Myocyte (in vitro differentiated cells): Measurements from ENCODE around the gene CD44. TPM values are rescaled to one million over a fixed set of nuclear protein-coding genes. Genes with fewer than 3 reads are reported as not detected.

Experiments used
- DNase-seq: peaks from one replicate; pipeline ENCODE4 v3.0.0-alpha.2; 2012; ENCODE audit warnings: low read depth
- total RNA-seq: library from RNA; depleted of rRNA; stranded (reverse); fragments of >200 nt; gene quantifications from 2 replicates; pipeline ENCODE4 v1.2.3, GENCODE V29; 2014

Gene CD44
- total RNA-seq, 1 donor from 2014 or later: 95.4 TPM

DNA sequence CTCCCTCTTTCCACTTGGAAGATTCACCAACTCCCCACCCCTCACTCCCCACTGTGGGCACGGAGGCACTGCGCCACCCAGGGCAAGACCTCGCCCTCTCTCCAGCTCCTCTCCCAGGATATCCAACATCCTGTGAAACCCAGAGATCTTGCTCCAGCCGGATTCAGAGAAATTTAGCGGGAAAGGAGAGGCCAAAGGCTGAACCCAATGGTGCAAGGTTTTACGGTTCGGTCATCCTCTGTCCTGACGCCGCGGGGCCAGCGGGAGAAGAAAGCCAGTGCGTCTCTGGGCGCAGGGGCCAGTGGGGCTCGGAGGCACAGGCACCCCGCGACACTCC is 397 bp upstream of the CD44 start:
- no peak for DNase-seq

DNA sequence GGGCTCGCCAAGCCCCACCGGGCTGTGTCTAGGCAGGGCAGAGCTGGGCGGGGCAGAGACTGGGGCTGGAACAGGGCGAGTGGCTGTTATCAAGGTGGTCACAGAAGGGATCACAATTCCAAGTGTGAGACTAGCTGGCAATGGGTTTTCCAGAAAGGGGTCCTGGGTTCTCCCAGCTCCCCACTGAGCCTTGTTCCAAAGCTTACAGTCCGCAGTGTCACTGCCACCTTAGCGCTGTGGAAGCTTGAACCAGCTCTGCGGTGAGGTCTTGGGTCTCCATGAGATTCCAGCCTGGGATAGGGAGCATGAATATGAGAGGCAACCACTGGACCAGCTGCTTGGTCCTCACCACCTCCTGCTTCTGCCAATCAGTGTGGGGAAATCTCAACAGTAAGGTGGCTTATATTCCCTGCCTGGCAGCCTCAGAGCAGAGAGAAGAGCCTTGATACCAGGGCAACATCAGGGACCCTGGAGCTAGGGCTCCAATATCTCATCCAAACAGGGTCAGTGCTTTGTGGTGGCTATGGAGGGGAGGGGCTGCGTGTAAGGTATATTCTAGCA is 831 bp downstream of the CD44 start:
- peak; percentile 97 for DNase-seq

DNA sequence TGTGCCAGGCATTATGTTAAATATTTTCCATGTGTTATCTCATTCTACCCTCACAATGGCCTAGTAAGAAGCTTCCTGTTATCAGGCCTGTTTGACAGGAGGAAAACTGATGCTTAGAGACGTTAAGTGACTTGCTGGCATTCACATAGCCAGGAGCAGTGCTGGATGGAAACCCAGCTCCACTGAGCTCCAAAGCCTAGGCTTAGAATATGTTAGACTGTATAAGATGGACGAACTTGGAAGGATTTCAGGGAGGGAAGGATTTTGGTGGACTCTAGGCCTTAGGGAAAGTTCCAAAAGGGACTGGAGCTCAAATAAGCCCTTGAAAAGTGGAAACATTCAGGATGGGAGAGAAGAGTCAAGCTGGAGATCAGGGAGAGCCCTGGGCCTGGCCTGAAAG is 2.1 kb downstream of the CD44 start:
- no peak for DNase-seq

DNA sequence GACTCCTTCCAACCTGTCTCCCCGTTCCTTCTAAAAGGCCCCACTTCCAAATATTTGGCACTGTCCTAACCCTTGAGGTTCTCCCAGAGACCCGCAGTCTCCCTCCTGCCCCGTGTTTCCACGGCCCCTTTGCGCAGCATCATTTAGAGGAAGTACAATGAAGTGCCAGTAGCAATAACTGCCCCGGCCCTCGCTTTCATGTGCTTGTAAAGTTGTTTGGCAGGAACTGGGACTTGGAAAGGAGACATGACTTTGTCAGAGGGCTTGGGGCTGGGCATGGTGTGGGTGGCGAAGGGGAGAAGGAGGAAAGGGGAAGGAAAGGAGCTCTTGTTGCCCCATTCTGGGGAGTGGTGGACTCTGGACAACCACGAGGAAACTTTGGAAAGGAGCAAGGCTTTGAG is 2.6 kb downstream of the CD44 start:
- no peak for DNase-seq

DNA sequence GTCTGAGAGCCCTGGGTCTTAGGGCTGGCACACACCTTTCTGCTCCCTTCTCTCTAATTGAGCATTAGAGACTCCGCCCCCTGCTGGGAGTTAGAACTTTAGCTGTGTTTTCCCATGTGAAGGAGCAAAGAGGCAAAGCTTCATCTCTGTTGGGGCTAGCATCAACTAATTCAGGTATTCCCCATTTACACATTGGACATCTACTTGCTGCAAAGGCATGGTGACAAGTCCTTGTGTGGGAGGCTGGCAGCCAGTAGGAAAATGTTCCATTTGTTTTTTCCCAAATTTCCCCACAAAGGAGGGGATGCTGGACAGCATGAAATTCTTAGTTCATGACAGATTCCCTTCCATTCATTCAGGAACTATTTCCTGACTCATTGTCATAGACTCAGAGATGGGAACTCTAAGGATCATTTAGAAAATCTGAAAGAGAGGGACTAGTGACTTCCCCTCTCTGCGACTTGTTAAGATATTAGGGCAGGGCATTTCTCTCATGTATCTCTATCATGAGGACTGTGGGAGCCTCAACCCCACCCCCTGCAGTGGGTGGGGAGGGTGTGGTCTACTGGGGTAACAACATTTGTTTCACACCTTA is 3.6 kb downstream of the CD44 start:
- DNase-seq: peak; percentile 49

DNA sequence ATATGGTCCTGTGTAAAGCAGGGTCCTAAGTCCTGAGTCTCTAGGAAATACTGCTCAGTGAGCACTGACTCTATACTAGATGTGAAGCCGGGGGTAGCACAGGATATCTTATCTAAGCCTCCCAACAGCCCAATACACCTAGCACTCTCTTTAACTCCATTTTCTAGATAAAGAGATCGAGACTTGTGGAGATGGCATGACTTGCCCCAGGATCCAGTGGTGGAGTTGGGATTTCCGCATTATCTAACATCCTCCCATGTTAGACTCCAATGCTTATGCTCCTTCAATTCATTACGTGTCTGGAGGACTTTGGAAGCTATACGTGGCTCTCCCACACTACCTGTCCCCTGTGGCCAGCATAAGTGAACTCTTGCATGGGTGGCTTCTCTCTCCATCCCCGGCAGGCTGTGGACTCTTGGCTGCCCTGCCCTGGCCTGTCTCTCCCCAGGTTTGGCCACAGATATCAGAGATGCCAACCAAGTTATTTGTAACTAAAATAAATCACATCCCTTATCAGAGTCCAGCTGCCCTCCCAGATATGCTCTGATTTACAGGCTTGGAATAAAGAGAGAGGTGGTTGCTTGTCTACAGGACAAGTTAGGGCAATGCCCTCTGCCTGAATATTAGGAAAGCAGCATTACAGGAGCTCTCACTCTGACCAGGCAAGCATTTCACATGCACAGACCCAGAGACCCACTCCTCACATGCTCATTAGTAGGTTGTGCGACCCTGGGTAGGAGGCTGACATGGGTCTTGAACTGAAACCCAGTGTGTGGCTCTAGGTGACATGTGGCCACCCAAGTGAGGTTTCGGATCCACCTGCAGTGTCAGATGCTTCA is 4.5 kb downstream of the CD44 start:
- no peak for DNase-seq

DNA sequence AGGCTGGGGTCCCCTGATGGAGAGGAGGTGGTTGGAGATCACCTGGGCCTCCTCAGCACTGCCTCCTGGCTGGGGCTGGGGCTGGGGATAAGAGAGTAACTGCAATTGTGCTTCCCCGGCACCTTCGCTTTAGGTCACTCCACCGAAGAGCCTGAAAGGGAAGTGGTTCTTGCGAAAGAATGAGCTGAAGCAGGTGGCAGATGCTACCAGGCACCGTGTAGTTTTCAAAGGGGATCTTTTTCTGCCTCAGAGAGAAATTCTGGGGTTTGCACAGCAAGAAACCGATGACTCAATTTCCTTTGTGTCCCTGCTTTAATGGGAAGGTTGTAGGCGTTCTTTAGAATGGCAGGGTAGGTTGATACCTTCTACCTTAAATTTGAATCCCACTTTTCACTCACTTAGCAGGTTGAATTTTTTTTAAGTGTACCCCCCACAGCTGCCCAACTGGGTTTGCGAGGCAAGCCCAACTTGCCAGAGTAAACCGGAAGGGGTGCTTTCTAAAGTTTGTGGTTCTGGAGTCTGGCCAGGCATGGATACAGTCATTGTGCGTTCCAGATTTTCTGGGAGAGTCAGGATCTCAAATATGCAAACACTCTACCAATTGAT is 5.3 kb downstream of the CD44 start:
- DNase-seq: peak; percentile 81

DNA sequence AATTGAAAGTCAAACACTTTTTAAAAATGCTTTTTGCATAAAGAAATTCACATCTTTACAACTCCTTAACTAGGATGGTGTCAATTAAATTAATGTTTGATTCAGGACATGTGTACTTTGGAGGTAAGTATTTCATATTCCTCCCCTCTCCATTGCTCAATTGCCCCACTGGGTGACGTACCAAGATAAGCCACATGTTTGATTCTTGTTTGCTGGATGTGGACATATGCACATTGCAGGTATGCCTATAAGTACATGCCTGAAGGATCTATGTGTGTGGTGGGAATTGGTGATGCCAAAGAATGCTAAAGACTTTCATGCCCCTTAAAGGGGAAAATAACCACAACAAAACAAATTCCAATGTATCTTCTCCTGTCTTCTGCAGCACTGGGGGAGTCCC is 5.8 kb downstream of the CD44 start:
- no peak for DNase-seq

DNA sequence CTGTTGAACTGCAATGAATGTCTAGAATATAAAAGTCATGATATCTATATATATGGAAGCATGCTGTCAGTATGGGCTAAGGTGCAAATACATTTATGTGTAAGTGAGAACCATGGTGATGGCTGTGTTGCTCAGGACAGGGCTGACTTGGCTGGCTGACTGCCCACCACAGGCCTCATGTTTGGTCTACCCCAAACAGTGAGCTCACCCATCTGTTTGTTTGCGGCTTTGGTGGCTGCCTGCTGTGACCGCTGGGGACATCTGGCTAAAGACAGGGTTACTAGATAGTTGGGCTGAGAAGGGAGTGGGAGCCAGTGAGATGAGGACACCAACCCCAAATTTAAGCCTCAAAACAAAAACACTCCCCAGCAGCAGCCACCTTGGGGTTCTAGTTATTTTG is 6.3 kb downstream of the CD44 start:
- DNase-seq: peak; percentile 95

DNA sequence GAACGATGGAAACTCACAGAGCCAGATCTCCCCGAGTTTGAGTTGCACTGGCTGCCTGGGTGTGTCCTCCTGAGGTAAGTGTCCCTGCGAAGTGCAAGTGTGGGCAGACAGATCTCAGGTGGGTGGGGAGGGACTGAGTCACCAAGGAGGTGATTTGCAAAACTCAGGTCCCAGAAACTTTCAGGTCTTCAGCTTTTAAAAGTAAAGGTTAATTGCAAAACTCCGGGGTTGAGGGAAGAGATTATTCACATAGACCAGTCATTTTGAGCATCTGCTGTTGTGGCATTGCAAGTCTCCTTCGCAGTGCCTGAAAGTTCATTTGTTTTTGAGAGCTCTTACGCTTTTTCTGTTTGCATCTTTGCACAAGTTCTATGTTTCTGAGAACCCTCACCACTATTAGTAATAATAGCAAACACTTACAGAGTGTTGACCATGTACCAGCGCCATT is 7.1 kb downstream of the CD44 start:
- DNase-seq: no peak

DNA sequence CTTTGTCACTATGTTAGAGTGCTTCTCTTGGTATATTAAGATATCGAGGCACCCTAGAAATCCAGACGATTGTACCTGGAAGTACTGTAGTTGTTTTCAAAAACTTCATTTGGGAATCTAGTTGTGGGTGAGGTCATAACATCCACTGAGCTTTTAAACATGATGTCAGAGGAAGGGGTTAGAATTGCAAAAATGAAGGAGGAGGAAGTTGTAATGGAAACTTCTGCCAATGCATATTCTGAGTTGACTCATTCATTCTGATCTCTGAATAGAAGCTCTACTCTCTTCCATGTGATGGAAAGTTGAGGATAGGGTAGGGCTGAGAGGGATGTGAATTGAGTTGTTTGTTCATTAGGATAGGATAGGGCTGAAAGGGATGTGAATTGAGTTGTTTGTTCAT is 7.7 kb downstream of the CD44 start:
- DNase-seq: no peak

DNA sequence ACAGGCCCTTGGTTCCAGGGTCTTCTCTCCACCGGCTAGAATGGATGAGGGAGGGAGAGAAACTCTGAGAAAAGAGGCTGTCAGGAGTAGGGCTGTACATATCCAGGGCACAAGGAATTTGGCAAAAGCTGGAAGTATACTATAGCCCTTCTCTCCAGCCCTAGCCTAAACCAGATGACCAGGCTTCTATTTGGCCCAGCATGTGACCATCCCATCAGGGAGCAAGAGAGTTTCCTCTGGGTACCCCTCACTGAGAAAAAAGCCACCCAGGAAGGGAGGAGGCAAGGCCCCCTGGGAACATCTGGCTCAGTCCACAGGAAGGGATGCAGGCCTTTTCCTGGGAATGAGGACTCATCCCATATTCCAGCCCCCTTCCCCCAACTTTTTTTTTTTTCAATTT is 8.3 kb downstream of the CD44 start:
- no peak for DNase-seq

DNA sequence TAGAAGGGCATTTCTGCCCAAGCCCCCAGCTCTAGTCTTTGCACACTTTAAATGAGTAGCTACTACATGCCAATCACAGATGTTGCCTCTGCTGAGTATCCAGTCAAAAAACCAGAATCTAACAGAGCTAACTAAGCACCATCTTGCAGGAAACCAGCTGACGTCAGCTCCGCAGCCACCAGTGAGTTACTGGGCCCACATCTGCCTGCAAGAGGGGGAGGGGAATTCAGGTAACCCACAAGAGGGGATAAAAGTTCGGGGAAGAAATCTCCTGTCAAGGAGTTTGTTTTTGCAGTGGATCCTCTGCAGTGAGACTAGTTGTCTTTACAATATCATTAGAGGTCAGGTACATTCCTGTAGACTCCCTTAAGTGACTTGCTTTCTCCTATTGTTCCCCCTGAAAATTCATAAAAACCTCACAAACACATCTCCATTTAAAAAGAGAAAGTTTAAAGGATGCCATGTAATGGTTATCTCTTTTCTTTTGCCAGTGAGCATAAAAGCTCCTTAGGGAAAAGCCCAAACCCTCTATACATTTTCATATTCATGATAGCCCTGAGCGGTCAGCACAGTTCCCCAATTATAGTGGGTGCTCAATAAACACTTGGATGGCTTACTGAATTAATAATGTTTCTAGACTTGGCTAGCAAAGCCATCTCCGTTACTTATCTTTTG is 9.3 kb downstream of the CD44 start:
- DNase-seq: no peak

DNA sequence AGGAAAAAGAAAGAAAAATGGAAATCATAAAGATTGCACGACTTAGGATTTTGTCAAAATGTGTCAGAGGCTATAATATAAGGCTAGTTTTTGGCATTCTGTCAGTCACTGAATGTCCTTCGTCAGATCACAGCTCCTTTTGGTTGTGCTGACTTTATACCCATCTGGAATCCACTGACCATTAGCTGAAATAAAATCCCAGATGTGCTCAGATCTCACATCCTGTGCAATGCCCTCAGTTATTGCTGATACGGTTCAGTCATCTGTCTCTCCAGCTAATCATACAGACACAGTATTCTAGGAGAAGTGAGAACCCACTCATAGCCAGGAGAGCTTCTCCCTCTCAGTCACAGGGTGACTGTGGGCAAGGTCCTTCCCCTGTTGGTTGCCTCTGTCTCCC is 11.5 kb downstream of the CD44 start:
- no peak for DNase-seq

DNA sequence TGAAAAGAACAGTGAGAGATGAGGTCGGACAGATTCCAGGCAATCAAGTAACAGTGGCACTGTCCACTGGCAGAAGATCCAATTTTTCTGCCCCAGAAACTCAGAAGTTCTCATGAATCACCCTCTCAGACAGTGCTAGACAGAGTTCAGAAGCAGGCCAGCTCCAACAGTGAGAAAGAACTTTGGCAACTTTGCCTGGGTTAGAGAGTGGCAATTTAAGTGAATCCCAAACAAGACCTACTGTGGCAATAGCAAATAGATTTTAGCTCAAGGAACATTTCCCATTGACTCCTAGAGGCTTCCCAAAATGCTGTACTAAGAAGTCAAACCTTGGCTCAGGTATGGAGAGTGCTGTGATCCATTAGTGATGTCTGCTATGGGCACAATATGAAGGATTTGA is 12.3 kb downstream of the CD44 start:
- no peak for DNase-seq

DNA sequence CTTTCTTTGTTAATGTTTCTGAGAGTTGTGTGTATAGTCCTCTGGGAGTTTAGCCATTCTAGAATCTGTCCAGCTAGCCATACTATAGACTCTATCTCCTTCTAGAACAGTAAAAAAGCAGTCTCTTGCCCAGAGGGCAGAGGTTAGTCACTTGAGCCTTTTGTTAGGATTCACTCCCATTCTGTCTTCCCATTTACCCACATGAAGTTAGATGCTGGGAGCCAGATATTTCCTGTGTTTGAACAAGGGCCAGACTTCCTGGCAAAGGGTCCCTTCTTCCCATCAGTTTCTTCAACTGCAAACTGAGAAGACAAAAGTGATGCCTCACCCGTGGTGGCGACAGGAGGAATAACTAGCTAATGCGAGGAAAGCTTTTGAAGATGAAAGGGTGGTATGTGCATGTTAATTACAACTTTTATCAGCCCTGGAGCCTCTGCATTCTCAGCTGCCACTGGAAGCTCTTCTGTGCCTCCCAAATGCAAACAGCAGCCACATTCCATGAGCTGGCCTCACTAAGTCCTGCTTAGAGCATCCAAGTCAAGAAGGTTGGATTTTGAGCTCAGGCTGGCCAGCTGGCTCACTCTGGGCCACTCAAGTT is 12.8 kb downstream of the CD44 start:
- DNase-seq: peak; percentile 56

DNA sequence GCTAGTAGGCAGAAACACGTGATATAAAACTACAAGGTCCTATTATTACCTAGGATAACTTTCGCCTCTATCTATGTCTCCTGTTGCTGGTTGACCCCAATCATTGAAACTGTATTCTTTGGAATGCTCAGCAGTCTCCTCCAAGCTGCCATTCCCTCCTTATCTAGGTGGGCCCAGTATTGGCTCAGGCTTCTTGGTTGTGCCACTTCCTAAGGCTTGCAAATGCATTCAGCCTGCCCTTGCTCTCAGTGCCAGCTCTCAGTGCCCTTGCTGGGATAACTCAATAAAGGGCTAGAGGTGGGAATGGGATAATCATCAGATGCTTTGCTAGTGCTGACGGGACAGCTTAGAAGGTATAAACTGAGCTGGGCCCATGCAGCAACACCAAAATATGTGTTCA is 13.6 kb downstream of the CD44 start:
- no peak for DNase-seq

DNA sequence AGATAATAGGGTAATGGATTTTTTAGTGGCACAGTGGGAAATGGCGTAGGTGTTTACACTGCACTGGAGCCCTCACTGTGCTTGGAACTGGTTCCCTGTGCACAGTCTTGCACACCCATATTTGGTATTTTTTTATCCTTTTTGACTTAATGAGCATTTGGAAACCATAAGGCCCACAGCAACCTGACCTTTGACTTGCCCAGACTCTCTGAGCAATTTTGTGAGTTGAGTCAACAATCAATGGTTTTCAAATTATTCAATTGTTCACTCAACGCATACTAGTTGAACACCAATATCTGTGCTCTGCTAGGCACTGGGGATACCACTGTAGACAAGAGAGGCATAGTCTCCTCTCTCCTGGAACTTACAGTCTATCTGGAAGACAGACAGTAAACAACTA is 14.3 kb downstream of the CD44 start:
- no peak for DNase-seq

DNA sequence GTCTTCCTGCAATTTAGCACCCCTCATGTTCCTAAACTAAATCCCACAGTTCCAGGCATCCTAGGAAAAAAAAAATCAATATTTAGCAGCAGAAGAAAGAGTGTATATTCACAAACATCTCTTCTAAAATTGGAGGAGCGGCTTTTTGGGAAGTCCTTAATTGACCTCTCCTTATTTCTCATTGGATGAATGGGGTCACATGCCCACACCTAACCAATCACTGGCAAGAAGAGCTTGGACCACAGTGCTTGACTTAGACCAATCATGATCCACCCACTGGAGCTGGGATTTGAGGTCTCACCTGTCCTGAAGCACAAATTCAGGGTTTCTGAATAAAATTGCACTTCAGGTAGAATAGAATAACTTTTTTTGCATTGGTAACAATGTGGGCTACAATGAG is 16.0 kb downstream of the CD44 start:
- no peak for DNase-seq

DNA sequence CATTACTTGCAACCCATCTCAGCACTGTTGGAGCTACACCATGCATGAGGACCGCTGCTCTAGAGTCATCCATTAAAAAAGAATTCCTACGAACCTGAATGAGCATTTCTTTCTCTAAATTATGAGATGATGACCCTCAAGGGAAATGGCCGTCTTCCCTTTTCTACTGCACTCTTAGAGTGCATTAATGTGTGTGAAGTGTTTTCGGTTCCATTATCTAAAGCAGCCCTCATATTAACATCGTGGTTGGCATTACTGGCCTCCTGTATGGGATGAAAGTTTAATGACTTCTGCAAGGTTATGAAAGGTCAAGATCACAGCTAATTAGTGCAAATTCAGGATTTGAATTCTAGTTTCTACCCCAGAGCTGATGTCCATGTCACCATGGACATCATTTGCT is 16.7 kb downstream of the CD44 start:
- DNase-seq: no peak
